CD4-positive, alpha-beta T cell treated with Interleukin-4 for 4 hours (primary cell): ENCODE results near the gene SLC48A1.

Experiments used
- DNase-seq: peaks from one replicate; pipeline ENCODE4 v3.0.0-alpha.2; 2020

SLC48A1 gene

DNA sequence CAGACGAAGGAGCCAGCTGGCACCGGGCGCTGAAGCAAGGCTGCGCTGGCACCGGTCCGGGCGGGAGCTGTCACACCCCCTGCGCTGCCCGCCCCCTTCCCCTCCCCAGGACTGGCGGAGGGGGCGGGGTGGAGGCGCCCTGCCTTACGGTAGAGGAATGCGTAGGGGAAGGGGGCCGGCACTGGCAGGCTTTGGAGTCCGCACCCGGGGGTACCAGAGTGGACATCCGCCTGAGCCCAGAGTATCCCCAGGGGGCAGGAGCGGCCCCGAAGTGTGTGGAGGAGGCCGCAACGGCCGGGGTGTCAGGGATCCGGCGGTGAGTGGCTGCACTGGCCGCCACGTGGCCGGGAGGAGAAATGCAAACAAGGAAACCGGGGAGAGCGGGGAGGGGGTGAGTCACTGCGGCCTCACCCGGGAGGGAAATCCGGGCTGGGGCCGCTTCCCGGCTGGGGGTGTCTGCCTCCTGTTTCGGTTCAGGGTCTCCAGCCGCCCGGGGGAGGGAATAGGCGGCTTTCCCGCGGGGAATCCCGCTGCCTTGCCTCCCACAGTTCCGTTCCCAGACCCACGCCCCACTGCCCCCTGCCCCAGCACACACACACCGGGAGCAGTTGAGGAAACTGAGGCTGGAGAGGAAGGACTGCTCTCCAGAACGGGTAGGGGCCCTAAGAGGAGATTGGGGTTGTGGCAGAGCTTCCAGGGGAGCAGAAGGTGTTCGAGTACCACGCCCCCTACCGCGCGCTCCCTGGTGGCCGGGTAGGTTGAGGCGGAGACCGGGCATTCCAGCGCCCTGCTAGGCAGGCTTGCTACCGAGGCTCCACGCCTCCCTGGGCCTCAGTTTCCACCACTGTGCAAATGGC lies 14.0 kb upstream of the SLC48A1 start, which contains the start of gene RAPGEF3:
RAPGEF3 (minus strand) TSS at position 47 of the 857 bp plus-strand sequence. CDS start 324 bp downstream, outside the sequence.
- peak; percentile 68 for DNase-seq

DNA sequence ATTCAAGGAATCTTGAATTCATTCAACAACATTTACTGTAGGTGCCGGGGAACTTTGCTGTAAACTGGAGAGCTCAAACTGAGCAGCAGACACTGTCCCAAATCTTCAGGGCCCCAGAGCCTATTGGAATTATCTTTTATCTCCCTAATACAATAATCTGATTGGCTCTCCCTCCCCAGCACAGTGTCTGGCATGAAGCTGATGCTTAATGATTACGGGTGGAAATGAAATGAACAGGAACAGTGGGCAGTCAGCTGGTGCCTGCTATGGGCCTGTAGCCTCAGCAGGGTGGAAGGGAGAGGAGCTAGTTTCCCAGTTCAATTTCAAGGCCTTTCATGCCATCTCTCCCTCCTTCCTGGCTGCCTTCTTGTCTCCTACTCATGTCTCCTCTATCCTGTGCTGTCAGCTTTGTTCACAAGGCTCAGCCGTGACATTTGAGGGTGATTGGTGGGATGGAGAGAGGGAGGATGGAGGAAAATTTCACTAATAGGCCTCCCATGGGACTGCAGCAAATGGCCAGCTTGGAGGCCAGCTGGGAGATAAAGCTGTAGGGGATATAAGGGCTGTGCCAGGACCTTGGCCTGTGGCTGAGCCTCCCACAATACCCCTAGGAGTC lies 10.1 kb upstream of the SLC48A1 start:
- DNase-seq = no peak

DNA sequence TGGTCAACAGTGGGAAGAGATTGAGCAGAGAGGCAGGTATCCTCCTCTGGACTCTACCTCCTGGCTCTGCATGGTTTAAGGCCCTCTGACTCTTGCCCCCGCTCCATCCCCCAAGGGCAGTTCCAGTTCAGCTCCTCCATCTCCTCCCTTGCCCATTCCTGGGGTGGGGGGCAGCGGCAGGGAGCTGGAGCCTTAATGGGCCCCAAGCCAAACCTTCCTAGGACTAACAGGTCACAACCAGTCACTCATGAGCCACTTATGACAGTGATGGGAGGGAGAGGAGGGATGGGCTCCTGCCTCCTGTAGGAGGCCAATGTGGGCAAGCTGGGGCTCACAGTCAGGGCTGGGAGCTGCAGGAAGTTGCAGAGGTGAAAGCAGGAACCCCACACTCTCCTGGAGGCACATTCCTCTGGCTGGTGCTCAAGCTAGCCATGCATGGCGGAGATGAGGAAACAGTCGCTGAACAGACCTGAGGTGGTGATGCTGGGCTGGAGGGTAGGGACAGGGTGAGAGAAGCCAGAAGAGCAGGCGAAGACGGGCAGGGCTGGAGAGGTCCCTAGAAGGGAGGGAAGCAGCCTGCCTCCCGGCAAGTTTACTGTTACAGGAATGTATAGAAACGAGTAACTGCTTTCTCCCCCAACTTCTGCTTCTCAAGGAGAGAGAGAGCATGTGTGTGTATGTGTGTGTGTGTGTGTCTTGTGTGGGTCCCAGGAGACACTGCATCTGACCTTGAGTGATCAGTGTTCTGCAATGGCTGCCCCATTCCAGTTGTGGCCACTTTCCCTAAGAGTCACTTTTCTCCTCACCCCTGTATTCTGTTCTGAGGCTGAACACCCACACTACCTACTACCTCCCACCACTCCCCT lies 9.3 kb upstream of the SLC48A1 start:
- no peak for DNase-seq

DNA sequence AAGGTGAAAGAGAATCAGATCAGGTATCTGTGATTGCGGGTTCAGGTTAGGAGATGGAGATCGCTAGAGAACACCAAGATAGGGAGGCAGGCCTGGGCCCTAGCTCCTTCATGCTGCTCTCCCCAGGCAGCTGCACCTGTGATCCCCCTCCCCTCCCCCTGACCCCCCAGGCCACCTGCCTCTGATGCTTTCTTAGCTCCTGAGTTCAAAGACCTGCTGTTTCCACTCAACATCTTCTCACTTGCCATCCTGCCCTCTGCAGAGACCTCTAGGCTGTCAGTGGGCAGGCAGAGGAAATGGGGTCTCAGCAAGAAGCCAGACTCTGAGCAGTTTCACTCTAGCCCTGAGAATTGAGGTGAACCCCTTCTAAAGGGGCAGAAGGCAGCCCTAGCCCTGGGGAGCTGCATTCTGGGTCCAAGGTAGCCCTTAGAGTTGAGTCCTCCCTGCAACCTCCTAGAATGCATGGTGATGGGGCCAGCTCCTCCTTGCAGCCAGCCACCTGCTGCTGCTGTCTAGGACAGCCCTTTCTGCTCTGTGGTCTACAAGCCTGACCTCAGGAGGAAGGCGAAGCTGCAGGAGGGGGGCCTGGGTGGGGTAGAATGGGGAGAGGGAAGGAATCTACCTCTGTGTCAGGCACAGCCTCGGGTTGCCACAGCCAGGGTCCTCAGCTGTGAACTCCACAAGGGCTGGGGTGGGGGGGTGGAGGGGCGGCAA lies 6.4 kb upstream of the SLC48A1 start:
- DNase-seq = no peak

DNA sequence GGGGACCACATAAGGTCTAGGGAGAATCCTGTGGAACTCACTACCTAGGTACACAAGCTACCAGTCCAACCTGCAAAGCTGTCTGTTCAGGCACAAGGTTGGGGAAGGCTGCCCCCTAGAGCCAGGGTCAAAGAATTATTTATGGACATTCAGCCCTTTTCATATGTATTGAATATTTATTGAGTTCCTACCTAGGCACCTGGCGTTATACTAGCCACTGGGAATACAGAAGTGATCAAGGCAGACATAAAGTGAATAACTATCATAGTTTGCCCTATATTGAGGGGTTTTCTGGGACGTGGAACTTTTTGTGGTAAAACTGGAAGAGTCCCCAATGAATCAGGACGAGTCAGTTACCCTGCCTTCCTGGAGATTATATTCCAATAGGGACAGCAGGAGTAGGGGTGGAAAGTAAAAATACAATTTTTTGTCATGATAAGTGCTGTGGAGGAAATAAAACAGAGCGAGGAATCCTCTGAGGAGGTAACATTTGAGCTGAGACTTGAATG lies 5.8 kb upstream of the SLC48A1 start:
- DNase-seq = peak; percentile 74

DNA sequence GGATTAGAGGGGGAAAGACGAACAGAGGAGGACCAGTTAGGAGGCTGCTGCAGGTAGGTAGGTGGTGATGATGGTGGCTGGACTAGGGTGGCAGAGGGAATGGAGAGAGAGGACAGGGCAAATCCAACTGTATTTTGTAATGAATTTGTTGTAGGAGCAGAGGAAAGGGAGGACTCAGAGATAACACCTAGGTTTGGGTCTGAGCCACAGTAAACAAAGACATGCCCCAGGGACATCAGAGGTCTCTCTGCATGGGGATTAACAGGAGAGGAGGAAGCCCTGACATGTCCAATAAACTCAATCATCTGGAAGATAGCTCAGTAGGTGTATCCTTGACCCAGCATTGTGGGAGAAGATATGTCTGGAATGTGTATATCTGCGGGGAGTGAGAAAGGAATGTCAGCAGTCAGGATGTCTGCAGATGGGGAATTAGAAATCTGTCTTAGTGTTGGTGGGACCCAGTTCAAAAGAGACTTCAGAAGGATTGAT lies 4.7 kb upstream of the SLC48A1 start:
- no peak for DNase-seq

DNA sequence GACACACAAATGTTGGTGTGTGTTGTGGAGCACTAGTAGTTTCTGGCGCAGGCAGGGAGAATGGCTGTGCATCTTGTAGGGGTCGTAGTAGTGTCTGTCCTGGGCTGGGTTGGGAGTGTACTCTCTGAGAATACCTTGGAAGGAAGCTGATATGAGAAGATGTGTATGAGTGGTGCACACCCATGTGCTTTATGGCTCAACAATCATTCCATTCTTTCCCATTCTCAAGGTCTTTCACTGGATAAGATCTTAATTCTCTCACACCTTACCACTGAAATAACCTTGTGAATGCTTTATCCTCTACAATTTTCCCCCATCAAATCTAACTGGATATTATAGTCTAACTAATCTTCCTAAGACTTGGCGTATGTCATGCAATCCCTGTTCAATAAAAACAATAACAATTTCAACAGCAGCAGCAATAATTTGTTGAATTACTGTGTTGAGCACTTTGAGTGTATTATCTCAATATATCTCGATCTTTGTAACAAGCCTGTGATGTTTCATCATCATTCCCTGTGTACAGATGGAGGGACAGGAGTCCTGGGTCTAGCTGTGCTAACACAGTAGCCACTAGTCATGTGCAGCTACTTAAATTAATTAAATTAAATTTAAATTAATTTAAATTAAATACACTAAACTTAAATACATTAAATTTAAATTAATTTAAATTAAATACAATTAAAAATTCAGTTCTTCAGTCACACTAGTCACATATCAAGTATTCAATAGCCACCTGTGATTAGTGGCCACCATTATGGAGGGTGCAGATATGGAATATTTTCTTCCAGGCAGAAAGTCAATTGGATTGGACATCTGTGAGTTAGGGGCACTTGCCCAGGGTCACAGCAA lies 3.6 kb upstream of the SLC48A1 start:
- DNase-seq = no peak

DNA sequence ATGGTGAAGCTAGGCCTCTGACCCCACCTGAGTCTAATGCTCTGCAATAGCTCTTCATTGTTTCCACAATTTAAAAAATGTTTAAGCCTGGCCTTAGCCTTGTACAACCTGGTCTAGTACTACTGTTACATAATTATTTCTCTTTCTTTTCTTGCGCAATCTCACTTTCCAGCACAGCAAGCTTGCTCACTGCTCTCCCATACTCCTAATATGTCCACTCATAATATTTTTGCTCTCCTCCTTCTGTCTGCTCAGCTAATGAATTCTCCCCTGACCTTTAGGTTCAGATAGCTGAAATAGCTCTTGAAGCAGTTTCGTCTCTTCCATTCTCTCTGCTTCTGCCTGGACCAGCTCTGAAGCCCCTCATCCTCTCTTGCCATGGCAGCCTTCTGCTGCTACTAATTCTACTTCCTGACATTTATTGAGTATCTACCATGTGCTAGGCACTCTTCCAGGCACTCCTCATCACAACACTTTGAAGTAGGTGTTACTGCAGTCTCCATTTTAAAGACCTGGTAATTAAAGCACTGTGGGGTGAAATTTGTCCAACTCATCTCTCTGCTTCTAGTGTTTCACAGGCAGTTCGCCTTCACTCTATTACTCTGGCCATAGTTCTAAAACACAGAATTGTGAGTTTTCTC lies 2.8 kb upstream of the SLC48A1 start:
- no peak for DNase-seq

DNA sequence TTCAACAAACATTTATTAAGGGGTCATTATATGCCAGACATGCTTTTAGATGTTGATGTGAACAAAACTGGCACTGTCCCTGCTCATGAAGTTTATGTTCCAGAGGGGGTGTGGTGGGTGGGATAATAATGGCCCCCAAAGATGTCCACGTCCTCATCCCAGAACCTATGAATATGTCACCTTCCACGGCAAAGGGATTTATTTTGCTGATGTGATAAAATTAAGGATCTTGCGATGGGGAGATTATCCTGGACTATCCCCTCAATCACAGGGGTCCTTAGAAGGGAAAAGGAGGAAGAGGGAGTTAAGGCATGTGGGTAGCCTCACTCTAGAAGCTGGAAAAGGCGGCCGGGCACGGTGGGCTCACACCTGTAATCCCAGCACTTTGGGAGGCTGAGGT lies 1.7 kb upstream of the SLC48A1 start:
- DNase-seq = no peak

DNA sequence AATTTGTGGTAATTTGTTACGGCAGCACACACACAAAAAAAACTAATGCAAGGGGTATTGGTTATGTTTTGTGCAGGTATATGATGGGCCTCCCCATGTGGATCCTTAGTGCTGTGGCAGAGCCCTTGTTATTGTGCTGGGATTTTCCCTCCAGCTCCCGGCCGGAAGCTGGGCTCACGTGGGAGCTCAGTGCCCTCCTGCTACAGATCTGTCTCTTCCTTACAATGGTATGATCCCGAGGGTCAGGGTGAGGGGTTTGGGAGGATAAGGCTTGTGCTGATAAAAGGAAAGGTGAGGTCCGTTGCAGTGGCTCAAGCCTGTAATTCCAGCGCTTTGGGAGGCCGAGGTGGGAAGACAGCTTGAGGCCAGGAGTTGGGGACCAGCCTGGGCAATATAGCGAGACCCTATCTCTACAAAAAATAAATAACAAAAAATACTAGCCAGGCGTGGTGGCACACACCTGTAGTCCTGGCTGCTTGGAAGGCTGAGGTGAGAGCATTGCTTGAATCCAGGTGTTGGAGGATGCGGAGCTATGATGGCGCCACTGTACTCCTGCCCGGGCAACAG lies 861 bp upstream of the SLC48A1 start:
- no peak for DNase-seq

DNA sequence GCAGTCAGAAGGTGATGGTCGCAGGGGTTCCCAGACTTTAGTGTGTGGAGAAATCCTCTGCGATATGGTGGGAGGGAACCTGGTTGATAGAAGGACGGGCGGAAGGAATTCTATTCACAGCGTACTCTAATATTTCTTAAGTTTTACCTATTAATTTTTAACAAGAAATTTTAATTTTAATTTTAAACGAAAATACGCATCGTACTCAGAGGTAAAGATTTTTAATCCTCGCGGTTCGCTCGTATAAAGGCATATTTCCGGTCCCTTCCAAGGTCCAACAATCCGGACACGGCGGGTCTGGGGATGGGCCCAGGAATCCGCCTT lies 338 bp upstream of the SLC48A1 start:
- no peak for DNase-seq

DNA sequence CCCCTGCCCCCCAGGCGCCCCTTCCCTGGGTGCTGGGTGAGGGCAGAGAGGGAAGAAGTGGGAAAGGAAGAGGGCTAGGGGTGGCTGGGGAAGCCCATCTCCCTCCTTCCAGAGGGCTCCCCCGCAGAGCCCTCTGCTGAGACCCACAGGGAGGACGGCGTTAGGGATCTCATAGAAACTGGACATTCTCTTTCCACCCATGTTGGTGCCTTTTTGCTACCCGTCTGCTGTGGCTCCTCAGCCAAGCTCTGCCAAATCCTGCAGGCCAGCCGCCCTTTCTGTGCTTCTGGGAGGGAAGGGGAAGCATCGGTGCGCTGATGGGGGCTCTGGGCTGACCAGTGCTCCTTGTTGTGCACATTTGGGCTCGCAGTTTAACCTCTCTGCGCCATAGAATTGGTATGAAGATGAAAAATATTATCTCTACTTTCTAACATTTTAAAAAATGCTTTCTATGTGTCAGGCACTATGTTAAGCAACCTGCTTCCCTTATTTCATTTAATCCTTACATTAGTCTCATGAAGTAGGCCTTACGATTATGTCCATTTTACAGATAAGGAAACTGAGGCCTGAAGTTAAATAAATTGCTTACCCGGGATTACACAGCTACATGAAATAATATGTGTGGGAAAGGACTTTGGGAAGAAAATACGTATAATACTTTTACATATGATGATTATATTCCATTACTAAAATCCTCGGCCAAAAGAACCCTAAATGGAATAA lies 981 bp downstream of the SLC48A1 start:
- DNase-seq = no peak

DNA sequence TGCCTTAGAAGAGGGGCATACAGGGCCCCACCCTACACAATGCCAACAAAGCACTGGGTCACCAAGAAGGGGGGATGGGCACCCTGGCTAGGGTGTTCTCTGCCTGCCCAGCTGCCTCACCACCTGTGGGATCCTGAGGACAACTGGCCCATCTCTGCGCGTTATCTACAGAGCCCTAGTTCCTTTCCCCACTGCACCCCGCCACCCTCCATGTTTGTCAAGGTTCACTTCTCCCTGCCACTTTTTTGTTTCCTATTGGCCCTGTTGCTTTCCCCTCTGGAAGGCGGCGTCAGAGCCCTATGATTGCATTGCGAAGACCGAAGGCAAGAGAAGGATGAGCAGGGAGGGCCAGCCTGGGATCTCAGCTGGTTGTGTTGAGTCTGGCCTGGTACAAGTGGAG lies 1.6 kb downstream of the SLC48A1 start:
- DNase-seq = no peak

DNA sequence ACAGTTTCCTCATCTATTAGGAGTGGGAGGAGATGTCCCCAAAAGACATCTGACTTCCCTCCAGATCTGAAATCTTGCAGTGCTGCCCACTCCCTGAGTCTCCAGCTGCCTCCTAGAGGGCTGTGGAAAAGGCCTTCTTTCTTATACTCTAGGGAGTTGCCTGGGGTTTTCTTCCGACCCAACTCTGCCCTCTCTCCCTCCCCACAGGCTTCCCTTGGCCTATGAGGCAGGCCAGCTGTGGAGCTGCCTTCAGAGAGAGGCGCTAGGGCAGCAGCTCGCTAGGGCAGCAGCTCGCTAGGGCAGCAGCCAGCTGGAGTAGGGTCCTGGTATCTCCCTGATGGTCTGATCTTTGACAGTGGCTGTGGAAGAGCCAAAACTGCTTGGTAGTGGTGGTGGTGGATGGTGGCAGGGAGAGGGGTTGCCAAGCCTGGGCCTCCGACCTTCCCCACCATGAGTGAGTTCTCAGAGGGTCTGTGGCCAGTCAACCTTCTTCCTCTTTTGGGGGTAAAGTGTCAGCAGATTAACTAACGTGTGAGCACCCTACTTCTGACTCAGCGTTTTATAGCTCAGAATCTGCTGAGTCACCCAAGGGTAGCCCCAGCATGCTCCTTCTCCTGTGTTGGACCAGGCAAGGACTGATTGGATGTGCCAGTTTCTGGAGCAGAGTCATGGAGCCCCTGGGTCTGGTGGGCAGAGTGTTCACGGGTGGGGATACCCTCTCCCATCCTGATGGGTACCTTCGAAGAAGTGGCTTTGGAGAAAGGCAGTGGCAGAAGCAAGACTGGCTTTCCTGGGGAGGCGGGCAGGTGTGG lies 2.3 kb downstream of the SLC48A1 start:
- no peak for DNase-seq

DNA sequence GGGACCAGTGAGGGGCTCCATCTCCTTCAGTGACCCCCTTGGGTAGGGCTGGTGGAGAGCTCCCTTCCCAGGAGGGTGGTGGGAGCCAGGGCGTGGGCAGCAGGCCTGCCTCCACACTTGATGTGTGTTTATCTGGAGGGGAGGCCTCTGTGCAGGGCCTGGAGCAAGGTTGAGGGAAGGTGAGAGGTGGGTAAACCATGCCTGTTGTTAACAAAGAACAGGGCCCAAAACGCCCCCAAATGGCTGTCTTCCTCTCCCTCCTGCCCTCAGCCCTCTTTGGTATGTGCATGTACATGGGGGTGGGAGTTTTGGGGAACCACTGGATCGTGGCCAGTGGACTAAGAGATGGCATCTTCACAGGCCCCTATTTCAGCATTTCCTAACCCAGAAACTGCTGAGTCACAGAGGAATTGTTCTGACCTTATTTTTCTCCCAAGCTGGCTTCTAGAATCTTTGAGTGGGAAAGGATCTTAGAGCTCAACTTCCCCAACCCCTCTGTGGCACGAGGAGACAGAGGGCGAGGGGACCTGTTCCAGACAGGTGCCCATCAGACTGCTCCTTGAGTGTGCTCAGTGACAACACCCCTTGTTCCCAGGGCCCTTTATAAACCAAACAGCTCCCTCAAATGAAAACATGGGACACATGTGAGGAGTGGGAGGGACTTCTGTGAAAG lies 3.6 kb downstream of the SLC48A1 start:
- DNase-seq = no peak

DNA sequence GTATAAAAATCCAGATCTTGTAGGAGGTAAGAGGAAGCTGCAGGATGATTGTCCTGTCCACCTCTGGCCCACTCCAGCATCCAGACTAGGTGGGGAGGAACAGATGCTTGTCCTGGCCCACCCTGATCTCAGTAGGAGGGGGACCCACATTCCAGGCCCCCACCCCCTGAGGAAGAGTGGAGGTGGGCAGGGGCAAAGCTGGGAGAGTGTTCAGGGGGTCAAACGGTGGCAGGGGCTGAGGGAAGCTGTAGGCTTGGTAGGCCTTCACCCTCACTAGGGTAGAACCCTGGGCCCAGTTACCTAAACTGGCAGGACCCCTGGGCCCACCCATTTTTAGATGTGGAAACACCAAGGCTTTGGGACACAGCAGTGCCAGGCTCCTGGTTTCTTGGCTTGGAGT lies 4.1 kb downstream of the SLC48A1 start:
- no peak for DNase-seq

DNA sequence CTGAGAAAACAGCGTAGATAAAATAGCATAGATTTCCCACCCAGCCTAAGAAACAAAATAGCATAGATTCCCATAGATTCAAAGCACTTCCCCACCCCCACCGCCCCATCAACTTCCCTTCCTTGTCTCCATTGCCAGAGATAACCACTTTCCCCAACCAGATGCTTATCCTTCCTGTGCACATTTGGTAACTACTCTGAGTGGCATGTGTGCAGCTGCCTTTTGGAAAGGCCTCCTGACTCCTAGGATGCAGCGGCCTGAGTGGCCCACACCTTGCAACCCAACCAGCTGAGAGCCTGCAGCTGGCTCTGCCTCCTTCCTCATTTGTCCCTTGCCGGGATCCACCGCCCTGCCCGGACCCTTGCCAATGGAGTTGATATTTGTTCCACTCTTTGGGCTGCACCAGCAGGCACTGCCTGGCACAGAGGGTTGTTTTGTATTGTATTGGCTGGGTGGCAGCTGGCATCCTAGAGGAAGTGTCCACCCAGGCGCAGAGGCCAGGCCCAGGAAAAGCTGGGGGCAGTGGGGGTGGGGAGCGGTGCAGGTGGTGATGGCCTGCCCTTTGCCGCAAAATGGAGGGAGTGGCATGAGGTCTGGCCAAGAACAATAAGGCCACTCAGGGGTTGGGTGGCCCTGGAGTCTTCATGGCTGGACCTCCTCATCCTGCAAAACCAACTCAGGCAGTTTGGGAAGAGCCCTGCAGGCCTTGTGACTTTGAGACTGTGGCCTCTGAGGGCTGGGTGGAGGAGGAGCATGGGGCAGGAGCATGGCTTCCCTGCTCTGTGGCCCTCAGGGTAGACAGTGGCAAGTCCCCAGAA lies 4.9 kb downstream of the SLC48A1 start:
- DNase-seq = no peak

DNA sequence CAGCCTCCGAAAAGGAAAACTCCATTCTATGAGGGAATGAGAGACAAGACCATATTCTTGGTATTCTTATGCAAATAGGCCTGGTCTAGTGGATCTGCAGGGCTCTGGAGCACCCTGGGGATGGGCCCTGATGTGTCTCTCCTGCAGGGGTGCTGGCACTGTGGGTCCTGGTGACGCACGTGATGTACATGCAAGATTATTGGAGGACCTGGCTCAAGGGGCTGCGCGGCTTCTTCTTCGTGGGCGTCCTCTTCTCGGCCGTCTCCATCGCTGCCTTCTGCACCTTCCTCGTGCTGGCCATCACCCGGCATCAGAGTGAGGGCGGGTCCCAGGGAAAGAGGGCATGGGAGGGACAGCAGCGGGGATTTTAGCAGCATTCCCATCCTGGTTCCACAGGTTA lies 5.8 kb downstream of the SLC48A1 start:
- DNase-seq = no peak
